Activated CD8-positive, alpha-beta T cell treated with anti-CD3 and anti-CD28 coated beads, Interleukin-2, amount 10 ng/mL, durations not matched to agents 7 days and 5 days (primary cell): ENCODE results near the gene FLT1. TPM values are rescaled to one million over a fixed set of nuclear protein-coding genes. Genes with fewer than 3 reads are reported as not detected.

ENCODE experiments used
- ATAC-seq: fragments of 150-1000 bp; cut with Tn5 transposase; one replicate; pipeline ENCODE4 v1.10.0; 2021; ENCODE audit warnings: moderate library complexity
- CTCF ChIA-PET: fragments of 350-600 bp; sonication (Branson Sonifier 250); formaldehyde crosslinking; loops from one replicate; lab custom pipeline; 2021; ENCODE audit warnings: antibody characterized with exemption; lab: Charles Lee
- POLR2A ChIA-PET: fragments of 350-600 bp; sonication (Branson Sonifier 250); formaldehyde crosslinking; loops from one replicate; lab custom pipeline; 2021; ENCODE audit warnings: antibody characterized with exemption; lab: Charles Lee
- DNase-seq: peaks from one replicate; pipeline ENCODE4 v3.0.0-alpha.2; 2020
- H3K27ac Mint-ChIP-seq: one replicate; pipeline ENCODE4 v1.8.0; 2021; ENCODE audit warnings: mild to moderate bottlenecking, mixed read lengths
- H3K27me3 Mint-ChIP-seq: one replicate; pipeline ENCODE4 v1.8.0; 2021; ENCODE audit warnings: low read depth, mixed read lengths
- H3K36me3 Mint-ChIP-seq: one replicate; pipeline ENCODE4 v1.8.0; 2021; ENCODE audit warnings: low read depth, mixed read lengths
- H3K4me1 Mint-ChIP-seq: one replicate; pipeline ENCODE4 v1.8.0; 2021; ENCODE audit warnings: low read depth, mixed read lengths
- H3K4me3 Mint-ChIP-seq: one replicate; pipeline ENCODE4 v1.8.0; 2021; ENCODE audit warnings: mild to moderate bottlenecking, mixed read lengths
- H3K9me3 Mint-ChIP-seq: one replicate; pipeline ENCODE4 v1.8.0; 2022; ENCODE audit warnings: mixed read lengths; ENCODE audit not compliant: insufficient read depth
- total RNA-seq, 2 experiments: library from RNA; stranded (reverse); gene quantifications; one replicate each; pipeline ENCODE4 v1.2.3, GENCODE V29; 2021

The FLT1 gene
- total RNA-seq, 2 experiments from 2014 or later, result 0.95 to 1.3 TPM

- no peak overlapping the region for H3K4me3 Mint-ChIP-seq
- no peak for DNase-seq
- ChIA-PET POLR2A (interaction anchor here (1.0 kb wide), 1 partner anchor 133 kb away, joined by 3 read pairs; no protein-coding TSS in a partner anchor), CTCF (no interaction called here)
- peaks cover 47% of the 10 kb centered on the region for H3K36me3 Mint-ChIP-seq
- no peak overlapping the region for H3K27ac Mint-ChIP-seq
- no peaks in the 10 kb centered on the region for H3K27me3 Mint-ChIP-seq
- no peaks in the 10 kb centered on the region for H3K9me3 Mint-ChIP-seq
- H3K4me1 Mint-ChIP-seq, result peaks cover 8% of the 10 kb centered on the region
- ATAC-seq, result no peak
Observed at GRCh38 chr13:28271056-28271840, 223.7 kb downstream of the FLT1 start.

- H3K9me3 Mint-ChIP-seq, result no peaks in the 10 kb centered on the region
- peak overlapping the region; percentile 12 for H3K4me3 Mint-ChIP-seq
- no peaks in the 10 kb centered on the region for H3K27me3 Mint-ChIP-seq
- peak overlapping the region; percentile 17 for H3K27ac Mint-ChIP-seq
- DNase-seq (no peak), ATAC-seq (peak; percentile 94)
- CTCF ChIA-PET, result no interaction called here
- POLR2A ChIA-PET, result no interaction called here
- peaks cover 47% of the 10 kb centered on the region for H3K36me3 Mint-ChIP-seq
- H3K4me1 Mint-ChIP-seq, result peaks cover 8% of the 10 kb centered on the region
Observed at GRCh38 chr13:28268800-28269223, 226.1 kb downstream of the FLT1 start.

- ATAC-seq, result no peak
- Mint-ChIP-seq H3K4me1 (peaks cover 8% of the 10 kb centered on the region), H3K4me3 (no peak overlapping the region), H3K27me3 (no peaks in the 10 kb centered on the region), H3K27ac (no peak overlapping the region), H3K9me3 (no peaks in the 10 kb centered on the region), H3K36me3 (peaks cover 55% of the 10 kb centered on the region)
- DNase-seq, result no peak
- POLR2A ChIA-PET, result no interaction called here
- CTCF ChIA-PET, result no interaction called here
Observed at GRCh38 chr13:28267497-28267896, 227.4 kb downstream of the FLT1 start.

- ATAC-seq (no peak), DNase-seq (no peak)
- Mint-ChIP-seq H3K4me1 (no peaks in the 10 kb centered on the region), H3K9me3 (no peaks in the 10 kb centered on the region), H3K36me3 (peaks cover 34% of the 10 kb centered on the region), H3K4me3 (no peak overlapping the region), H3K27me3 (no peaks in the 10 kb centered on the region), H3K27ac (no peak overlapping the region)
- ChIA-PET CTCF (no interaction called here), POLR2A (no interaction called here)
Observed at GRCh38 chr13:28258417-28258816, 236.5 kb downstream of the FLT1 start.

- ATAC-seq (no peak), DNase-seq (no peak)
- H3K4me3 Mint-ChIP-seq, result no peak overlapping the region
- POLR2A ChIA-PET, result interaction anchor here (0.6 kb wide), 1 partner anchor 115 kb away, joined by 3 read pairs; no protein-coding TSS in a partner anchor
- no peaks in the 10 kb centered on the region for H3K27me3 Mint-ChIP-seq
- H3K4me1 Mint-ChIP-seq, result no peaks in the 10 kb centered on the region
- CTCF ChIA-PET, result no interaction called here
- no peak overlapping the region for H3K27ac Mint-ChIP-seq
- H3K9me3 Mint-ChIP-seq, result no peaks in the 10 kb centered on the region
- H3K36me3 Mint-ChIP-seq, result peaks cover 28% of the 10 kb centered on the region
Observed at GRCh38 chr13:28257305-28257704, 237.6 kb downstream of the FLT1 start.

- H3K4me1 Mint-ChIP-seq, result peaks cover 20% of the 10 kb centered on the region
- POLR2A ChIA-PET, result no interaction called here
- no peak overlapping the region for H3K27ac Mint-ChIP-seq
Observed at GRCh38 chr13:28252547-28252946, 242.4 kb downstream of the FLT1 start.

GRCh38 chr13:28251466-28251865 is 243.5 kb downstream of the FLT1 start:
- H3K27ac Mint-ChIP-seq, result no peak overlapping the region
- peaks cover 20% of the 10 kb centered on the region for H3K4me1 Mint-ChIP-seq
- DNase-seq (no peak), ATAC-seq (no peak)
- peaks cover 11% of the 10 kb centered on the region for H3K9me3 Mint-ChIP-seq
- CTCF ChIA-PET, result no interaction called here
- H3K4me3 Mint-ChIP-seq, result peak overlapping the region; percentile 6
- H3K36me3 Mint-ChIP-seq, result peaks cover 45% of the 10 kb centered on the region
- POLR2A ChIA-PET, result no interaction called here
- no peaks in the 10 kb centered on the region for H3K27me3 Mint-ChIP-seq

More at GRCh38 chr13:28252547-28252946, 242.4 kb downstream of the FLT1 start:
- Mint-ChIP-seq H3K36me3 (peaks cover 44% of the 10 kb centered on the region), H3K4me3 (no peak overlapping the region), H3K9me3 (peaks cover 7% of the 10 kb centered on the region), H3K27me3 (no peaks in the 10 kb centered on the region)
- ATAC-seq, result no peak
- DNase-seq, result no peak
- CTCF ChIA-PET, result no interaction called here

- CTCF ChIA-PET, result no interaction called here
- ATAC-seq (no peak), DNase-seq (no peak)
- Mint-ChIP-seq H3K27ac (no peak overlapping the region), H3K4me1 (peaks cover 20% of the 10 kb centered on the region), H3K27me3 (no peaks in the 10 kb centered on the region), H3K36me3 (peaks cover 47% of the 10 kb centered on the region), H3K9me3 (peaks cover 11% of the 10 kb centered on the region), H3K4me3 (no peak overlapping the region)
- POLR2A ChIA-PET, result no interaction called here
Observed at GRCh38 chr13:28250542-28250941, 244.4 kb downstream of the FLT1 start.

Other genes starting within 250 kb of the FLT1 start
- 10 to 100 TPM; 90.7 to 94.5 TPM for gene POMP, start 164.0 kb upstream of the FLT1 start, total RNA-seq
- 10 to 100 TPM; 10.3 to 10.9 TPM for gene SLC46A3, start 223.8 kb upstream of the FLT1 start, total RNA-seq